GM23248 (cell line): Measurements from ENCODE around the gene ABCC1. TPM values are rescaled to one million over a fixed set of nuclear protein-coding genes. Genes with fewer than 3 reads are reported as not detected.
A peak's percentile ranks its signal among the peaks of the same experiment; 100 is the strongest.
"Not testable (repeated sequence)": the region's sequence is repeated elsewhere in the genome, so short reads cannot be mapped to it uniquely, and the experiment has no call there.

Experiments
- DNase-seq: peaks from one replicate; pipeline ENCODE4 v3.0.0-alpha.2; 2015
- H2AFZ ChIP-seq: fragments of 200-600 bp; sonication (generic); 2 replicates; pipeline ENCODE4 v1.6.1; 2016; ENCODE audit warnings: antibody characterized with exemption
- H3F3A ChIP-seq: fragments of 200-600 bp; sonication (generic); 2 replicates; pipeline ENCODE4 v1.6.1; 2016; ENCODE audit warnings: mild to moderate bottlenecking, antibody characterized with exemption, mixed run types; ENCODE audit not compliant: insufficient read depth
- H3K27ac ChIP-seq: fragments of 200-600 bp; sonication (generic); 2 replicates; pipeline ENCODE4 v1.5.1; 2016; ENCODE audit warnings: mild to moderate bottlenecking
- H3K27me3 ChIP-seq: fragments of 200-600 bp; sonication (generic); replicated peaks from 2 replicates; pipeline ENCODE4 v1.6.1; 2016; ENCODE audit warnings: mild to moderate bottlenecking; ENCODE audit not compliant: insufficient read depth
- H3K36me3 ChIP-seq: fragments of 200-600 bp; sonication (generic); 2 replicates; pipeline ENCODE4 v1.6.1; 2016; ENCODE audit warnings: low read depth, mild to moderate bottlenecking
- H3K4me1 ChIP-seq: fragments of 200-600 bp; sonication (generic); 2 replicates; pipeline ENCODE4 v1.6.1; 2016; ENCODE audit warnings: mild to moderate bottlenecking; ENCODE audit not compliant: insufficient read depth
- H3K4me2 ChIP-seq: fragments of 200-600 bp; sonication (generic); one replicate; pipeline ENCODE4 v1.6.1; 2016; ENCODE audit warnings: mild to moderate bottlenecking; ENCODE audit not compliant: unreplicated experiment
- H3K4me3 ChIP-seq: fragments of 200-600 bp; sonication (generic); 2 replicates; pipeline ENCODE4 v1.5.1; 2016; ENCODE audit warnings: mild to moderate bottlenecking
- H3K79me2 ChIP-seq: fragments of 200-600 bp; sonication (generic); 2 replicates; pipeline ENCODE4 v1.6.1; 2016; ENCODE audit warnings: mild to moderate bottlenecking; ENCODE audit not compliant: insufficient read depth
- H3K9ac ChIP-seq: fragments of 200-600 bp; sonication (generic); 2 replicates; pipeline ENCODE4 v1.6.1; 2016; ENCODE audit warnings: mild to moderate bottlenecking
- H3K9me2 ChIP-seq: fragments of 200-600 bp; sonication (generic); 2 replicates; pipeline ENCODE4 v1.6.1; 2016; ENCODE audit warnings: mixed run types, mild to moderate bottlenecking, moderate library complexity; ENCODE audit not compliant: insufficient read depth
- H3K9me3 ChIP-seq: fragments of 200-600 bp; sonication (generic); one replicate; pipeline ENCODE4 v1.6.1; 2017; ENCODE audit warnings: low read depth
- H4K20me1 ChIP-seq: fragments of 200-600 bp; sonication (generic); 2 replicates; pipeline ENCODE4 v1.6.0; 2016; ENCODE audit not compliant: insufficient read depth
- EZH2 ChIP-seq: fragments of 200-600 bp; sonication (generic); IDR thresholded peaks from 2 replicates; pipeline ENCODE4 v1.6.1; 2018; ENCODE audit warnings: antibody characterized with exemption, mild to moderate bottlenecking; ENCODE audit not compliant: insufficient read depth, poor library complexity, severe bottlenecking
- EZH2phosphoT487 ChIP-seq: fragments of 200-600 bp; sonication (generic); IDR thresholded peaks from 2 replicates; pipeline ENCODE4 v1.6.1; 2018; ENCODE audit warnings: antibody characterized with exemption, moderate library complexity, mild to moderate bottlenecking, low read depth; ENCODE audit not compliant: insufficient read depth
- WGBS, 2 experiments: methylation state at CpG; one replicate each; pipeline ENCODE4 v1.1.6; 2015 to 2017; ENCODE audit warnings: low lambda C conversion rate in 2 of 2, low coverage in 1 of 2; ENCODE audit errors: missing lambda C conversion rate in 2 of 2; 5-methylcytosine and 5-hydroxymethylcytosine counted together
- in situ Hi-C: fragments of 300-500 bp; cut with MboI; formaldehyde crosslinking; loops from 2 replicates; pipeline ENCODE4 v1.15.0; 2020
- polyA plus RNA-seq: library from polyadenylated mRNA; unstranded; fragments of >200 nt; fragmentation: Nextera tagmentation; extraction: Ambion mirVana; gene quantifications from 2 replicates; pipeline ENCODE4 v1.2.1, GENCODE V29; 2016
- total RNA-seq: library from RNA; depleted of rRNA; stranded (reverse); fragments of >200 nt; shearing (Covaris generic); gene quantifications from 2 replicates; pipeline ENCODE4 v1.2.3, GENCODE V29; 2014

The ABCC1 gene
- total and polyA plus RNA-seq, 2 experiments from 2014 or later, result 16.2 to 25.5 TPM

GRCh38 chr16:15934991-15935390, 14.4 kb upstream of the ABCC1 start:
- TF ChIP-seq EZH2, result no peak
- in situ Hi-C loops, result no loop called here
- H3F3A ChIP-seq, result no peaks in the 10 kb centered on the region

GRCh38 chr16:15936809-15937208, 12.6 kb upstream of the ABCC1 start:
- H3K4me2 ChIP-seq, H3K9ac ChIP-seq, H3K9me3 ChIP-seq, H4K20me1 ChIP-seq, H3K4me3 ChIP-seq, H3F3A ChIP-seq, H3K9me2 ChIP-seq, H3K27ac ChIP-seq, in situ Hi-C loops, DNase-seq, H3K27me3 ChIP-seq, H3K36me3 ChIP-seq, H3K4me1 ChIP-seq, H2AFZ ChIP-seq, H3K79me2 ChIP-seq: not testable (repeated sequence)
- WGBS, 2 experiments, result 91 to 95% methylated on average over 6 of the region's 6 CpGs

More at GRCh38 chr16:15934991-15935390, 14.4 kb upstream of the ABCC1 start:
- Histone ChIP-seq H2AFZ (no peak overlapping the region), H3K4me1 (no peaks in the 10 kb centered on the region), H3K9ac (no peak overlapping the region), H3K27ac (no peak overlapping the region), H3K79me2 (no peaks in the 10 kb centered on the region), H3K36me3 (no peaks in the 10 kb centered on the region), H3K27me3 (no peaks in the 10 kb centered on the region), H3K4me2 (no peak overlapping the region), H3K9me2 (no peaks in the 10 kb centered on the region), H3K9me3 (peaks cover 7% of the 10 kb centered on the region), H3K4me3 (no peak overlapping the region), H4K20me1 (no peaks in the 10 kb centered on the region)
- no peak for DNase-seq

- no peak overlapping the region for H3K4me2 ChIP-seq
- H3K9ac ChIP-seq, result no peak overlapping the region
- H3F3A ChIP-seq, result peaks cover 19% of the 10 kb centered on the region
- peaks cover 14% of the 10 kb centered on the region for H3K4me1 ChIP-seq
- H3K27me3 ChIP-seq, result no peaks in the 10 kb centered on the region
- H3K79me2 ChIP-seq, result no peaks in the 10 kb centered on the region
- H2AFZ ChIP-seq, result no peak overlapping the region
- no peak for DNase-seq
- TF ChIP-seq EZH2, result no peak
- no peak for TF ChIP-seq EZH2phosphoT487
- no peak overlapping the region for H3K4me3 ChIP-seq
- no peaks in the 10 kb centered on the region for H3K36me3 ChIP-seq
- no peaks in the 10 kb centered on the region for H3K9me3 ChIP-seq
- H4K20me1 ChIP-seq, result no peaks in the 10 kb centered on the region
- H3K27ac ChIP-seq, result no peak overlapping the region
- H3K9me2 ChIP-seq, result no peaks in the 10 kb centered on the region
- in situ Hi-C loops, result no loop called here
- 72 to 78% methylated on average over 6 of the region's 6 CpGs for WGBS, 2 experiments
Measured at GRCh38 chr16:15942931-15943690, 6.3 kb upstream of the ABCC1 start.

- Histone ChIP-seq H3K9me2 (no peaks in the 10 kb centered on the region), H4K20me1 (no peaks in the 10 kb centered on the region), H3K27ac (peak overlapping the region; percentile 85), H3K4me2 (peak overlapping the region; percentile 46), H3K79me2 (peaks cover 25% of the 10 kb centered on the region), H3K4me3 (peak overlapping the region; percentile 16; the same call in 1 of the 2 replicates), H3K4me1 (peaks cover 22% of the 10 kb centered on the region), H3K9ac (peak overlapping the region; percentile 51), H3K9me3 (no peaks in the 10 kb centered on the region), H3K27me3 (no peaks in the 10 kb centered on the region), H3F3A (peaks cover 30% of the 10 kb centered on the region), H3K36me3 (no peaks in the 10 kb centered on the region), H2AFZ (peak overlapping the region; percentile 18; the same call in 1 of the 2 replicates)
- no peak for TF ChIP-seq EZH2
- TF ChIP-seq EZH2phosphoT487, result no peak
- WGBS, 2 experiments, result 18 to 24% methylated on average over 10 of the region's 10 CpGs
- peak; percentile 89 for DNase-seq
- in situ Hi-C loops, result no loop called here
Measured at GRCh38 chr16:15946257-15947044, 3.0 kb upstream of the ABCC1 start.
